ENCODE measurements around the gene RPL37A.

RPL37A gene

GRCh38 chr2:216548901-216549331 lies 50.3 kb downstream of the RPL37A start:
- DNase-seq (ENCODE audit: low spot score) = no peak

- no peak for DNase-seq (ENCODE audit: low spot score)
Observed at GRCh38 chr2:216549926-216550690, 51.5 kb downstream of the RPL37A start.

- DNase-seq (ENCODE audit: low spot score) = no peak
Observed at GRCh38 chr2:216551234-216552068, 52.8 kb downstream of the RPL37A start.

GRCh38 chr2:216553093-216553478 lies 54.4 kb downstream of the RPL37A start:
- no peak for DNase-seq (ENCODE audit: low spot score)

Data from left forelimb (tissue), 1 donor.